Measurements from ENCODE around the gene PPIA. TPM values are rescaled to one million over a fixed set of nuclear protein-coding genes. Genes with fewer than 3 reads are reported as not detected.

Gene PPIA
- total RNA-seq, 1 experiment from 2014 or later, result 2,409 TPM

DNA sequence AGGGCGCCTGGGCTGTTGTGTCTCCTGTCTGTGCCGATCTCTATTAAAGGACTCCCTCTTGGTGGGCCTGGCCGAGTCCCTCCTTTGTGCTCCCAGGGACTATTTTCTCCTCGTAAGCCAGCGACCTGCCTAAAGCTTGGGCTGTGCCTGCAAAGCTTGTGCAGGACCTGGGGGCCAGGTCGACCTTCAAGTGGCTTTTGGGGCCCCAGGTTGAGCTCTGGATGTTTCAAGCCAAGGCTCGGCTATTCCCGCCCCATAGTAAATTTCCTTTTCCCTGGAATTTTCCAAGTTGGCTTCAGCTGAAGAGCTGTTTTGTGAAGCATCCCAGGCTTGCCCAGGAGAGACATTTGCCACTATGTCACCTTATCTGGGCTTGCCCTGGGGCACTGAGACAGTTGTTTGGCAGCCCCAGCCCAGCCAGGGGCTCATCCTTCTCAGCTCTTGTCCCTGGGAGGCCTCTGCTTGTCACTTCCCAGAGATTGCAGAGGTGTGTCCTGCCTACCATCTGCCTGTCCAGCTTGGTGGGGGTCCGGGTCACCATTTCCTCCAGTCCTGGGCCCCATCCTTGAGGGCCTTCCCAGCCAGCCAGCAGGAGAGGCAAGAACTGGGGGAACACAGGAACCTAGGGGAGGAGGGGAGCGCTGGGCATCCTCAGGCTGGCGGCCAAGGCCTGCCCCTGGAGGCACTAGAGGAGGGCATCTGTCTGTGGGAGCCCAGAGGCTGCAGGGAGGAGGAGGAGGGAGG, 27.7 kb upstream of the PPIA start:
- Mint-ChIP-seq H3K36me3 (ENCODE audit: insufficient read depth in 1 of 3, low read depth in 3 of 3) (peaks cover 21 to 54% (median 53%) of the 10 kb centered on the region in 3 experiments; a peak in 6 of 7 replicates), H3K27ac (peak overlapping the region in 1 of 3 experiments; percentile 41; a peak in 3 of 7 replicates), H3K27me3 (ENCODE audit: low read depth) (peaks cover 4% of the 10 kb centered on the region), H3K9me3 (peaks cover 0 to 4% of the 10 kb centered on the region in 2 experiments; a peak in 1 of 5 replicates), H3K4me3 (no peak overlapping the region), H3K4me1 (peaks cover 11 to 16% of the 10 kb centered on the region in 2 experiments)
- no peak for TF ChIP-seq CTCF (conservative IDR thresholded peaks at IDR 0.05)
- Histone ChIP-seq H3K27ac (ENCODE audit: insufficient read length, low read depth, low read length) (no peak overlapping the region), H4K8ac (replicated peaks; ENCODE audit: insufficient read length, low read depth, low read length) (no peak overlapping the region), H3K27me3 (ENCODE audit: insufficient read depth, low read length) (no peaks in the 10 kb centered on the region), H2AK5ac (ENCODE audit: insufficient read length, low read length) (no peak overlapping the region), H3K79me2 (ENCODE audit: insufficient read depth, low read length) (no peaks in the 10 kb centered on the region), H2BK5ac (ENCODE audit: insufficient read length, low read length) (no peak overlapping the region), H2BK12ac (ENCODE audit: insufficient read length, low read depth, low read length) (no peak overlapping the region), H3K4ac (ENCODE audit: low read depth, low read length) (no peak overlapping the region), H3K14ac (ENCODE audit: insufficient read depth, low read length) (no peak overlapping the region), H3K79me1 (ENCODE audit: insufficient read depth, low read depth, low read length, poor library complexity, severe bottlenecking) (no peaks in the 10 kb centered on the region), H3T11ph (ENCODE audit: low read length) (no peak overlapping the region), H3K9me3 (ENCODE audit: control insufficient read depth, low read depth, low read length) (no peaks in the 10 kb centered on the region), H2AFZ (ENCODE audit: low read length) (no peak overlapping the region), H2BK20ac (ENCODE audit: low read depth, low read length, poor library complexity, severe bottlenecking) (no peak overlapping the region), H4K5ac (ENCODE audit: insufficient read length, low read depth, low read length) (no peak overlapping the region), H3K23ac (ENCODE audit: insufficient read length, low read depth, low read length) (no peak overlapping the region), H3K18ac (ENCODE audit: insufficient read length, low read depth, low read length) (no peak overlapping the region), H2BK120ac (ENCODE audit: low read depth, low read length, poor library complexity, severe bottlenecking) (no peak overlapping the region), H2BK15ac (ENCODE audit: low read depth, low read length) (no peak overlapping the region), H4K20me1 (ENCODE audit: control insufficient read depth, insufficient read depth, insufficient read length) (no peaks in the 10 kb centered on the region), H3K56ac (ENCODE audit: insufficient read length, low read depth, low read length) (no peak overlapping the region), H4K91ac (ENCODE audit: insufficient read length, low read depth, low read length) (no peak overlapping the region), H3K9ac (ENCODE audit: extremely low read depth, insufficient read length, low read length) (no peak overlapping the region), H3K4me1 (ENCODE audit: insufficient read depth, low read length) (no peaks in the 10 kb centered on the region), H3K4me2 (ENCODE audit: insufficient read depth, insufficient read length, low read length) (no peak overlapping the region), H3K23me2 (ENCODE audit: insufficient read length, low read depth, low read length, poor library complexity, severe bottlenecking) (no peaks in the 10 kb centered on the region)
- no CpG with 5 or more reads among the region's 11 CpGs for WGBS (ENCODE audit: extremely low coverage, insufficient read length, low lambda C conversion rate)
- DNase-seq, result no peak

Data from H9 (cell line).